ENCODE measurements around the gene SDC3.

GRCh38 chr1:30930631-30931173, 22.1 kb upstream of the SDC3 start:
- TF ChIP-seq CTCF (IDR thresholded peaks at IDR 0.05) (no peak), POLR2A (IDR thresholded peaks at IDR 0.05) (no peak)
